Panc1 (cell line): Measurements from ENCODE around the gene PLPPR4.

Experiments
- CTCF ChIP-seq: fragments of 450-650 bp; IDR thresholded peaks from 2 replicates; pipeline ENCODE4 v1.5.1; 2017; ENCODE audit warnings: mild to moderate bottlenecking
- POLR2AphosphoS5 ChIP-seq: IDR thresholded peaks from 2 replicates; pipeline ENCODE4 v1.6.1; 2012; ENCODE audit warnings: mild to moderate bottlenecking, low read depth, low read length, moderate library complexity

- no peak for TF ChIP-seq CTCF
- TF ChIP-seq POLR2AphosphoS5: no peak
Measured at GRCh38 chr1:99277066-99277465, 12.8 kb downstream of the PLPPR4 start.
